Hepatocyte (in vitro differentiated cells): ENCODE measurements around the gene ZIC5.

Source experiments
- EZH2 ChIP-seq: fragments of 200-600 bp; sonication (generic); IDR thresholded peaks from 2 replicates; pipeline ENCODE4 v1.6.1; 2016; ENCODE audit warnings: antibody characterized with exemption, mild to moderate bottlenecking, borderline replicate concordance
- TF ChIP-seq, protein P1 (sequence below): fragments of 200-600 bp; sonication (generic); IDR thresholded peaks from 2 replicates; pipeline ENCODE4 v1.5.1; 2016; ENCODE audit warnings: antibody characterized with exemption, mild to moderate bottlenecking; ENCODE audit not compliant: poor library complexity

- TF ChIP-seq, protein P1, sequence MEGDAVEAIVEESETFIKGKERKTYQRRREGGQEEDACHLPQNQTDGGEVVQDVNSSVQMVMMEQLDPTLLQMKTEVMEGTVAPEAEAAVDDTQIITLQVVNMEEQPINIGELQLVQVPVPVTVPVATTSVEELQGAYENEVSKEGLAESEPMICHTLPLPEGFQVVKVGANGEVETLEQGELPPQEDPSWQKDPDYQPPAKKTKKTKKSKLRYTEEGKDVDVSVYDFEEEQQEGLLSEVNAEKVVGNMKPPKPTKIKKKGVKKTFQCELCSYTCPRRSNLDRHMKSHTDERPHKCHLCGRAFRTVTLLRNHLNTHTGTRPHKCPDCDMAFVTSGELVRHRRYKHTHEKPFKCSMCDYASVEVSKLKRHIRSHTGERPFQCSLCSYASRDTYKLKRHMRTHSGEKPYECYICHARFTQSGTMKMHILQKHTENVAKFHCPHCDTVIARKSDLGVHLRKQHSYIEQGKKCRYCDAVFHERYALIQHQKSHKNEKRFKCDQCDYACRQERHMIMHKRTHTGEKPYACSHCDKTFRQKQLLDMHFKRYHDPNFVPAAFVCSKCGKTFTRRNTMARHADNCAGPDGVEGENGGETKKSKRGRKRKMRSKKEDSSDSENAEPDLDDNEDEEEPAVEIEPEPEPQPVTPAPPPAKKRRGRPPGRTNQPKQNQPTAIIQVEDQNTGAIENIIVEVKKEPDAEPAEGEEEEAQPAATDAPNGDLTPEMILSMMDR, result no peak
- TF ChIP-seq EZH2, result no peak
Observed at GRCh38 chr13:99991013-99991827, 19.7 kb upstream of the ZIC5 start.
